ENCODE data around the gene GPR150.

Gene GPR150

GRCh38 chr5:95633671-95634070 lies 13.8 kb downstream of the GPR150 start:
- Histone ChIP-seq H3K9me2 (ENCODE audit: low read depth, low read length) (no peaks in the 10 kb centered on the region), H3K4me1 (ENCODE audit: insufficient read depth, low read length, severe bottlenecking) (no peaks in the 10 kb centered on the region), H2AFZ (ENCODE audit: low read length) (no peak overlapping the region), H3K27me3 (ENCODE audit: insufficient read depth, low read length) (no peaks in the 10 kb centered on the region), H3K27ac (ENCODE audit: low read depth, low read length, poor library complexity, severe bottlenecking) (no peak overlapping the region), H3F3A (ENCODE audit: insufficient read depth, low read length) (no peaks in the 10 kb centered on the region), H3K4me2 (ENCODE audit: low read length) (no peak overlapping the region), H3K9ac (ENCODE audit: low read length) (no peak overlapping the region), H3K4me3 (ENCODE audit: low read depth, low read length, poor library complexity, severe bottlenecking) (no peak overlapping the region), H3K9me3 (ENCODE audit: low read length) (no peaks in the 10 kb centered on the region), H3K79me2 (ENCODE audit: insufficient read depth, low read length) (no peaks in the 10 kb centered on the region), H4K20me1 (ENCODE audit: insufficient read depth, low read length) (no peaks in the 10 kb centered on the region), H3K36me3 (ENCODE audit: insufficient read depth, low read length) (no peaks in the 10 kb centered on the region; the same call in 1 of the 2 replicates)
- TF ChIP-seq, protein P1, sequence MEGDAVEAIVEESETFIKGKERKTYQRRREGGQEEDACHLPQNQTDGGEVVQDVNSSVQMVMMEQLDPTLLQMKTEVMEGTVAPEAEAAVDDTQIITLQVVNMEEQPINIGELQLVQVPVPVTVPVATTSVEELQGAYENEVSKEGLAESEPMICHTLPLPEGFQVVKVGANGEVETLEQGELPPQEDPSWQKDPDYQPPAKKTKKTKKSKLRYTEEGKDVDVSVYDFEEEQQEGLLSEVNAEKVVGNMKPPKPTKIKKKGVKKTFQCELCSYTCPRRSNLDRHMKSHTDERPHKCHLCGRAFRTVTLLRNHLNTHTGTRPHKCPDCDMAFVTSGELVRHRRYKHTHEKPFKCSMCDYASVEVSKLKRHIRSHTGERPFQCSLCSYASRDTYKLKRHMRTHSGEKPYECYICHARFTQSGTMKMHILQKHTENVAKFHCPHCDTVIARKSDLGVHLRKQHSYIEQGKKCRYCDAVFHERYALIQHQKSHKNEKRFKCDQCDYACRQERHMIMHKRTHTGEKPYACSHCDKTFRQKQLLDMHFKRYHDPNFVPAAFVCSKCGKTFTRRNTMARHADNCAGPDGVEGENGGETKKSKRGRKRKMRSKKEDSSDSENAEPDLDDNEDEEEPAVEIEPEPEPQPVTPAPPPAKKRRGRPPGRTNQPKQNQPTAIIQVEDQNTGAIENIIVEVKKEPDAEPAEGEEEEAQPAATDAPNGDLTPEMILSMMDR (IDR thresholded peaks at IDR 0.05; ENCODE audit: low read length): no peak
- TF ChIP-seq EZH2 (IDR thresholded peaks at IDR 0.05; ENCODE audit: borderline replicate concordance, low read length): no peak

DNA sequence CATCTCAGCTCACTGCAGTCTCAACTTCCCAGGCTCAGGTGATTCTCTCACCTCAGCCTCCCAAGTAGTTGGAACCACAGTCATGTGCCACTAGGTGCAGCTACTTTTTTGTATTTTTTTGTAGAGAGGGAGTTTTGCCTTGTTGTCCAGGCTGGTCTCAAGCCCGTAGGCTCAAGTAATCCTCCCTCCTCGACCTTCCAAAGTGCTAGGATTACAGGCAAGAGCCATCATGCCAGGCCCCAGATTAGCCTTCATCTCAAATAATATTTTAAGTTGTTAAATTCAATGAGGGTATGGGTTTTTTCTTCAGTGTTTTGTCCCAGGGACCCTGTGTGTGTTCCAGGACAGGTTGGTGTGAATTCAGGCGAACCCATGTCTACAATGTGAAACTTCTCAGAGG lies 14.2 kb downstream of the GPR150 start:
- H3K9me2 ChIP-seq (ENCODE audit: low read depth, low read length): no peaks in the 10 kb centered on the region
- H3K4me1 ChIP-seq (ENCODE audit: insufficient read depth, low read length, severe bottlenecking): no peaks in the 10 kb centered on the region
- no peaks in the 10 kb centered on the region; the same call in 1 of the 2 replicates for H3K36me3 ChIP-seq (ENCODE audit: insufficient read depth, low read length)
- no peak overlapping the region for H3K9ac ChIP-seq (ENCODE audit: low read length)
- H3K4me2 ChIP-seq (ENCODE audit: low read length): no peak overlapping the region
- H2AFZ ChIP-seq (ENCODE audit: low read length): no peak overlapping the region
- no peaks in the 10 kb centered on the region for H3F3A ChIP-seq (ENCODE audit: insufficient read depth, low read length)
- no peaks in the 10 kb centered on the region for H3K27me3 ChIP-seq (ENCODE audit: insufficient read depth, low read length)
- no peaks in the 10 kb centered on the region for H4K20me1 ChIP-seq (ENCODE audit: insufficient read depth, low read length)
- TF ChIP-seq, protein P1 (IDR thresholded peaks at IDR 0.05; ENCODE audit: low read length): no peak
- TF ChIP-seq EZH2 (IDR thresholded peaks at IDR 0.05; ENCODE audit: borderline replicate concordance, low read length): no peak
- no peaks in the 10 kb centered on the region for H3K79me2 ChIP-seq (ENCODE audit: insufficient read depth, low read length)
- H3K27ac ChIP-seq (ENCODE audit: low read depth, low read length, poor library complexity, severe bottlenecking): no peak overlapping the region
- no peak overlapping the region for H3K4me3 ChIP-seq (ENCODE audit: low read depth, low read length, poor library complexity, severe bottlenecking)
- no peaks in the 10 kb centered on the region for H3K9me3 ChIP-seq (ENCODE audit: low read length)

GRCh38 chr5:95638632-95639031 lies 18.7 kb downstream of the GPR150 start:
- Histone ChIP-seq H3K4me3 (ENCODE audit: low read depth, low read length, poor library complexity, severe bottlenecking) (no peak overlapping the region), H3K4me1 (ENCODE audit: insufficient read depth, low read length, severe bottlenecking) (no peaks in the 10 kb centered on the region), H3K79me2 (ENCODE audit: insufficient read depth, low read length) (no peaks in the 10 kb centered on the region), H3K9me3 (ENCODE audit: low read length) (no peaks in the 10 kb centered on the region), H4K20me1 (ENCODE audit: insufficient read depth, low read length) (no peaks in the 10 kb centered on the region), H3F3A (ENCODE audit: insufficient read depth, low read length) (no peaks in the 10 kb centered on the region), H3K4me2 (ENCODE audit: low read length) (no peak overlapping the region), H3K9me2 (ENCODE audit: low read depth, low read length) (no peaks in the 10 kb centered on the region), H3K36me3 (ENCODE audit: insufficient read depth, low read length) (no peaks in the 10 kb centered on the region), H3K9ac (ENCODE audit: low read length) (no peak overlapping the region), H3K27me3 (ENCODE audit: insufficient read depth, low read length) (no peaks in the 10 kb centered on the region), H3K27ac (ENCODE audit: low read depth, low read length, poor library complexity, severe bottlenecking) (no peak overlapping the region), H2AFZ (ENCODE audit: low read length) (no peak overlapping the region)
- TF ChIP-seq, protein P1 (IDR thresholded peaks at IDR 0.05; ENCODE audit: low read length): no peak
- TF ChIP-seq EZH2 (IDR thresholded peaks at IDR 0.05; ENCODE audit: borderline replicate concordance, low read length): no peak

All from OCI-LY1 (cell line).